DOHH2 (cell line): Measurements from ENCODE around the gene EIPR1.

ENCODE experiments used
- H3F3A ChIP-seq: fragments of 200-600 bp; sonication (generic), shearing (Covaris generic); 2 replicates; pipeline ENCODE4 v1.6.0; 2016; ENCODE audit warnings: antibody characterized with exemption, mild to moderate bottlenecking; ENCODE audit not compliant: control insufficient read depth, insufficient read depth
- H3K27ac ChIP-seq: fragments of 200-600 bp; sonication (generic); 2 replicates; pipeline ENCODE4 v1.5.1; 2014; ENCODE audit warnings: low read depth, mild to moderate bottlenecking, low read length, moderate library complexity
- H3K27me3 ChIP-seq: fragments of 200-600 bp; sonication (generic); 2 replicates; pipeline ENCODE4 v1.6.1; 2014; ENCODE audit warnings: mild to moderate bottlenecking, low read length, mixed read lengths; ENCODE audit not compliant: control insufficient read depth
- H3K36me3 ChIP-seq: fragments of 200-600 bp; sonication (generic); 2 replicates; pipeline ENCODE4 v1.6.1; 2014; ENCODE audit warnings: mild to moderate bottlenecking, low read length, moderate library complexity, mixed read lengths; ENCODE audit not compliant: control insufficient read depth
- H3K4me1 ChIP-seq: fragments of 200-600 bp; sonication (generic); 2 replicates; pipeline ENCODE4 v1.6.1; 2014; ENCODE audit warnings: mild to moderate bottlenecking, low read length, mixed read lengths; ENCODE audit not compliant: control insufficient read depth
- H3K4me2 ChIP-seq: fragments of 200-600 bp; sonication (generic); 2 replicates; pipeline ENCODE4 v1.6.0; 2014; ENCODE audit warnings: mild to moderate bottlenecking, low read length, moderate library complexity
- H3K4me3 ChIP-seq: fragments of 200-600 bp; sonication (generic); 2 replicates; pipeline ENCODE4 v1.5.1; 2014; ENCODE audit warnings: mild to moderate bottlenecking, low read length, mixed read lengths
- H3K79me2 ChIP-seq: fragments of 200-600 bp; sonication (generic); 2 replicates; pipeline ENCODE4 v1.6.1; 2014; ENCODE audit warnings: mild to moderate bottlenecking, low read length, mixed read lengths; ENCODE audit not compliant: control insufficient read depth
- H3K9me2 ChIP-seq: fragments of 200-600 bp; sonication (generic); replicated peaks from 2 replicates; pipeline ENCODE4 v1.6.1; 2014; ENCODE audit warnings: mild to moderate bottlenecking, low read length, mixed read lengths; ENCODE audit not compliant: control insufficient read depth
- H3K9me3 ChIP-seq: fragments of 200-600 bp; sonication (generic); 2 replicates; pipeline ENCODE4 v1.6.1; 2014; ENCODE audit warnings: antibody characterized with exemption, low read length, mixed read lengths; ENCODE audit not compliant: control insufficient read depth, insufficient read depth
- H4K20me1 ChIP-seq: fragments of 200-600 bp; sonication (generic); 2 replicates; pipeline ENCODE4 v1.6.0; 2014; ENCODE audit warnings: low read depth, mild to moderate bottlenecking, antibody characterized with exemption, low read length, moderate library complexity; ENCODE audit not compliant: control insufficient read depth, insufficient read depth
- CTCF ChIP-seq: fragments of 200-600 bp; sonication (generic); IDR thresholded peaks from one replicate; pipeline ENCODE4 v1.5.1; 2014; ENCODE audit warnings: antibody characterized with exemption, mild to moderate bottlenecking, low read depth, low read length; ENCODE audit not compliant: poor library complexity, severe bottlenecking
- EZH2phosphoT487 ChIP-seq: fragments of 200-600 bp; sonication (generic); IDR thresholded peaks from 2 replicates; pipeline ENCODE4 v1.6.1; 2017; ENCODE audit warnings: borderline replicate concordance, mild to moderate bottlenecking, antibody characterized with exemption, low read length, moderate library complexity, mixed read lengths

The EIPR1 gene

DNA sequence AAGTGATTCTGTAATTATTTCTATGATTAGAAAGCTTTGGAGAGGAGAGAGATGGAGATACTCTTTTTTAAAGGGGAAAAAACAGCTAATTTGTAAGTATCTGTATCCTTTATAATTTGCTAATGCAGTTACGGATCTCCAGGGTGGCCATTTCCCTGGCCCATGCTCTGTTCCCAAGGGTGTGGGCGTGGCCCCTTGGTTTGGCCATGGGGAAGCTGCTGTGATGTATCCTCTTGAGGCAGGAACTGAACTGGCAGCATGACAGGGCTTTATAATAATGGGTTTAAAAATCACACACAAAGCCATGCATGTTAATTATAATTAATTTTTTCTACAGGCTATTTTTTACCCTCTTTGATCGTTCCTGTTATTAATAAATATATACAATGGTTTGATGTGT lies 28.9 kb upstream of the EIPR1 start:
- no peaks in the 10 kb centered on the region for H3F3A ChIP-seq
- no peak overlapping the region for H3K4me2 ChIP-seq
- H3K4me3 ChIP-seq = no peak overlapping the region
- H3K9me2 ChIP-seq = no peaks in the 10 kb centered on the region
- H3K79me2 ChIP-seq = peaks cover 6% of the 10 kb centered on the region
- H3K27ac ChIP-seq = no peak overlapping the region
- H4K20me1 ChIP-seq = no peaks in the 10 kb centered on the region
- peaks cover 50% of the 10 kb centered on the region for H3K36me3 ChIP-seq
- no peaks in the 10 kb centered on the region for H3K9me3 ChIP-seq
- TF ChIP-seq EZH2phosphoT487 (no peak), CTCF (no peak)
- peaks cover 27% of the 10 kb centered on the region for H3K4me1 ChIP-seq
- H3K27me3 ChIP-seq = no peaks in the 10 kb centered on the region

DNA sequence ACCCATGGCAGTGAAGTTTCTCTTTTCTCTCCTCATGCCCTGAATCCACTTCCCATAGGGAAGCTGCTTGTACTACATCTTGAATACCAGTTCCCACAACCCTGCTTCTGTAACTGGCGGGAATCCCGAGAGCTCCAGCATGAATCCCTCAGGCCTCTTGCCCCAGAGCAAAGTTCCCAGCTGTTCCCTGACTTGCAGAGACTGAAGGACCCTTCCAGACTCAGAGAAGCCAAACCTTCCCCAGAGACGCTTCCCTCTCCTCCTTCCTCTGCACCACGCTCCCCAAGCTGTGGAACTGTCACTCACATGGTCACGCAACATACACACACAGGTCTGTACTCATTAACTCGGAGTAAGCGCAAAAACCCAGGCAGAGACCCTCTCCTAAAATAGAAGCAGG lies 28.3 kb upstream of the EIPR1 start:
- Histone ChIP-seq H3K79me2 (peaks cover 6% of the 10 kb centered on the region), H3K4me2 (no peak overlapping the region), H3K4me1 (peaks cover 27% of the 10 kb centered on the region), H4K20me1 (no peaks in the 10 kb centered on the region), H3F3A (no peaks in the 10 kb centered on the region), H3K27me3 (no peaks in the 10 kb centered on the region), H3K36me3 (peaks cover 50% of the 10 kb centered on the region), H3K9me3 (no peaks in the 10 kb centered on the region), H3K4me3 (no peak overlapping the region), H3K9me2 (no peaks in the 10 kb centered on the region), H3K27ac (no peak overlapping the region)
- TF ChIP-seq CTCF = no peak
- no peak for TF ChIP-seq EZH2phosphoT487

- Histone ChIP-seq H3K4me3 (no peak overlapping the region), H3K27ac (no peak overlapping the region), H3K27me3 (no peaks in the 10 kb centered on the region), H3F3A (no peaks in the 10 kb centered on the region), H3K9me3 (no peaks in the 10 kb centered on the region), H3K79me2 (peaks cover 6% of the 10 kb centered on the region), H3K36me3 (peaks cover 53% of the 10 kb centered on the region), H3K4me1 (peaks cover 27% of the 10 kb centered on the region), H4K20me1 (no peaks in the 10 kb centered on the region), H3K4me2 (no peak overlapping the region), H3K9me2 (no peaks in the 10 kb centered on the region)
- no peak for TF ChIP-seq EZH2phosphoT487
- no peak for TF ChIP-seq CTCF
Measured at GRCh38 chr2:3405307-3405706, 27.7 kb upstream of the EIPR1 start.

GRCh38 chr2:3404349-3404894 lies 26.8 kb upstream of the EIPR1 start:
- Histone ChIP-seq H3K27ac (no peak overlapping the region), H3K4me2 (no peak overlapping the region), H3K27me3 (no peaks in the 10 kb centered on the region), H3K4me1 (peaks cover 22% of the 10 kb centered on the region), H3K9me3 (no peaks in the 10 kb centered on the region), H3K9me2 (no peaks in the 10 kb centered on the region), H3K79me2 (peaks cover 7% of the 10 kb centered on the region), H3K4me3 (no peak overlapping the region), H4K20me1 (no peaks in the 10 kb centered on the region), H3F3A (no peaks in the 10 kb centered on the region), H3K36me3 (peaks cover 53% of the 10 kb centered on the region)
- TF ChIP-seq EZH2phosphoT487 (no peak), CTCF (no peak)
